Stimulated activated CD4-positive, alpha-beta T cell treated with anti-CD3 and anti-CD28 coated beads, Interleukin-12 subunit alpha, Interleukin-12 subunit beta, amount 100 ng/mL, for 4 hours (primary cell): Measurements from ENCODE around the gene FBRSL1.
"Not testable (repeated sequence)": the region's sequence is repeated elsewhere in the genome, so short reads cannot be mapped to it uniquely, and the experiment has no call there.

Experiments used
- DNase-seq: peaks from one replicate; pipeline ENCODE4 v3.0.0-alpha.2; 2020

The FBRSL1 gene

DNA sequence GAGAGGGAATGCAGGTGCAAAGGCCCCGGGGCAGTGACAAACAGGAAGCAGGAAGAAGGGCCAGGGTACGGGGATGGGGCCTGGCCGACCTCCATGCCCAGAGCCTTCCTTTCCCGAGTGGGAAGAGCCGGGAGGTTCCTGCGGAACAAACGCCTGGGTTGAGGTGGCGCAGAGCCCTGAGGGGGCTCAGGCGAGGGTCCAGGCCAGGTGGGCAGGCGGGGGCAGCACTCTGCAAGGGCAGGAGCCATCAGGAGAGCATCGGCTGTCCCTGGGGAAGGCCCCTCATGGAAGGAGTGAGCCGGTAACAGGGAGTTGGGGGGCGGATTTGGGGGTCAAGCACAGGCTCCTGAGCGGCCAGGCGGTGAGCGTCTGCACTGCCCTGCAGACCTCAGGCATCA, 18.1 kb upstream of the FBRSL1 start:
- DNase-seq = no peak

- DNase-seq = no peak
Observed at GRCh38 chr12:132472386-132472785, 17.6 kb upstream of the FBRSL1 start.

DNA sequence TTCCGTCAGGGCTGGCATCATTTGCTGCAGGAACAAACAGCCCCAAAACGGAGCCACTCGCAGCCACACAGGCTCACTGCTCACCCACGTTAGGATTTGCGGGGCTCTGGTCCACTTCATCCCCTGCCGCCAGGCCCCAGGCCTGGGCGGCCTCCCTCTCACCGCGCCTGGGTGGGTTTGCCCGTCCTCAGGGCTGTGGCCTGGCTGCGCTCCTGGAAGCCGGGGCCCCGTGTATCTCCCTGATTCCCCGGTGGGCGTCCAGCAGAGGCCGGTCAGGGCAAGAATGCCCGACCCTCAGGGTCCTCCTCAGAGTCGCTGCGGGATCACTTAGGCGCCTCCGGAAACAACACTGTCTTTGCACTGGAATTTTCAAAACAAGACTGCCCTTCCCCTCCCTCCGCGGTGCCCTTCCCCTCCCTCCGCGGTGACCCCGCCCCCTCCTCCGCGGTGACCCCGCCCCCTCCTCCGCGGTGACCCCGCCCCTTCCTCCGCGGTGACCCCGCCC, 15.7 kb upstream of the FBRSL1 start:
- no peak for DNase-seq

- DNase-seq = not testable (repeated sequence)
Observed at GRCh38 chr12:132474799-132475303, 15.1 kb upstream of the FBRSL1 start.

DNA sequence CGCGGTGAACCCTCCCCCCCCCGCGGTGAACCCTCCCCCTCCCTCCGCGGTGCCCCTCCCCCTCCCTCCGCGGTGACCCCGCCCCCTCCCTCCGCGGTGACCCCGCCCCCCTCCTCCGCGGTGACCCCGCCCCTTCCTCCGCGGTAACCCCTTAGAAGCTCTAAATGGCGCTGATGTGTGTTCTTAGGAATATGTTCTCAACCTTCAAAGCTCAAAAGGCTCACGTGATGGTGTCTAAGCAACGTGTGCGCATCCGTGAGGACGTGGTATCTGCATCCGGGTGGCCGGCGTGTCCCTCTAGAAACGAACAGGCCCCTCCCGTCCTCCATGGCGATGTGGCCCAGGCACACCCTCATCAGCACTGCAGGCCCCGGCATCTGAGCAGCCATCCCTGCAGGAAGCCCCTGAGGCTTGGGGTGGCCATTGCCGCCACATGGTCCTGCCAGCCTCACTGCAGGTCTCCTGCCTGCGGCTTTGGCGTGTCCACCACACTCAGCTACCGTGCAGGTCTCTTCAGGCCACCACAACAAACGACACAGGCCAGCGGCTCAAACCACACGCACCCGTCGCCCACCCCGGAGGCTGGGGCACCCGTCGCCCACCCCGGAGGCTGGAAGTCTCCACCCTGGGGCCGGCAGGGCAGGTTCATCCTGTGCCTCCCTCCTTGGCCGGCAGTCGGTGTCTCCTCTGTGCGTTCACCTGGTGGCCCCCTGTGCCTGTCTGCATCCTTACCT, 14.5 kb upstream of the FBRSL1 start:
- no peak for DNase-seq

- no peak for DNase-seq
Observed at GRCh38 chr12:132476038-132476414, 13.9 kb upstream of the FBRSL1 start.

DNA sequence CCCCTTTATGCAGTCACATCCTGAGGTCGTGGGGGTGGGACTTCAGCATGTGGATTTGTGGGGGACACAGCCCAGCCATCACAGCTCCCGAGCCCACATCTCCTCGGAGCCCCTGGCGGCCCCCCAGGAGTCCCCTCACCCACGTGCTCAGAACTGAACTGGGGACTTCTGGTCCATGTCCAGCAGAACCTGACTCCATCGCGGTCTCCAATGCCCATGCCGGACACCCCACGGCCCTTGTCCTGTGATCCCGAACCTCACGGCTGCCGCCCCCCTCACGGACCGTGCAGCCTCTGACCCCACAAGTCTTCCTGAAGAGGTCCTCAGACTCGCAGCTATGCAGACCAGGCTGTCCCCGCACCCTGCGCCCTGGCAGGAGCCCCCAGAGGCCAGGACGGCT, 13.5 kb upstream of the FBRSL1 start:
- DNase-seq = no peak

DNA sequence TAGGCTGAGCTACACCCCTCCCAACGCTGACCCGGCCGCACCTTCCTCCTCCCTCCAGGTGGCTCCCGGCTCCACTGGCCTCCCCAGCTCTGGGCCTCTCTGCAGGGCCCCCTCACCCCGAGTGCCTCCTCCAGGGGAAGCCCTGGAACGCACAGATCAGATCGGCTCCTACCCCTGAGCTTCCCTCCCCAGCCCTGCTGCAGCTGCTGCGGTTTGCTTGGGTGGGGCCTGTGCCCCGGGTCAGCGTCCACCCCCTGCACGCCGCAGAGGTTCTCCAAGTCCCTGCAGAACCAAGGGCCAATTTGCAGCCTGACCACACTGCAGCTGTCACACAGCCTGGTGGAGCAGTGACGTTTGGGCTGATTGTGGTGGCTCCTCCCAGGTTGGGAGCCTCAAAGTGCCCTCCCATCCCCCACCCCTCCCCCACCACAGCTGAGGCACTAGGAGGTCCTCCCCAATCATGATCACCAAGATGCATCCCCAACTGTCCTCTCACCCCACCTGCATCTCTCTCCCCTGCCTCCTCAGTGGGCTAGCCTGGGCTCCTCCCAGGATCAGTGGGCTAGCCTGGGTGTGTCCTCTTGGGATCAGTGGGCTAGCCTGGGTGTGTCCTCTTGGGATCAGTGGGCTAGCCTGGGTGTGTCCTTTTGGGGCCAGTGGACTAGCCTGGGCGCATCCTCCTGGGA, 12.8 kb upstream of the FBRSL1 start:
- DNase-seq = no peak

DNA sequence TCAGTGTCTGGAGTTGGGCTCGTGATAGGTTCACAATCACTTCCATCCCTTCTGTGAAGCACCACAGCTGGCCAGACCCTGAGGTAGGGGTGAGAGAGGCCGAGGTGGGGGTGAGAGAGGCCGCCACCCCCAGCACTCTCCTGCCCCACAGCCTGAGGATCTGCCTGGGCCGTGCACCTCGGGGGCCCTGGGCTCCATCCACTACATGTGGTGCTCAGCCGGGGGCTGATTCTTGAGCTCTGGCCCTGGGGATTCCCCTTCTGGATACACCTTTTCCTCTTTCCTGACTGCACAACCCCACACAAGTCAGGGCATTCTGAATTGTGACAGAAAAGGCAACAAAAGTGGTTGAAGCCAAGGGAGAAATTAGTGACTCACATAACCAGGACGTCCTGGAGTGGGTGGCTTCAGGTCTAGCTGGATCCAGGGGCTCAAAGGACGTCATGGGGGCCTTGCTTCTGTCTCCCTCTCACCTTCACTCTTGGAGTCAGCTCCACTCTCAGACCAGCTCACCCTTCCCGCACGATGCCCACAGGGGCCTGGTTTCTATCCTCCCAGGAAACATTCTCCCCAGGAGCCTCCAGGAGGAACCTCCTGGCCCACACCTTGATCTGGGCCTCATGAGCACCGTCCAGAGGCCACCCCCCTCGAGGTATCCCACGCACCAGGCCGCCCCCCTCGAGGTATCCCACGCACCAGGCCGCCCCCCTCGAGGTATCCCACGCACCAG, 12.1 kb upstream of the FBRSL1 start:
- DNase-seq = no peak

- no peak for DNase-seq
Observed at GRCh38 chr12:132478433-132478803, 11.5 kb upstream of the FBRSL1 start.

- no peak for DNase-seq
Observed at GRCh38 chr12:132478845-132479244, 11.1 kb upstream of the FBRSL1 start.

DNA sequence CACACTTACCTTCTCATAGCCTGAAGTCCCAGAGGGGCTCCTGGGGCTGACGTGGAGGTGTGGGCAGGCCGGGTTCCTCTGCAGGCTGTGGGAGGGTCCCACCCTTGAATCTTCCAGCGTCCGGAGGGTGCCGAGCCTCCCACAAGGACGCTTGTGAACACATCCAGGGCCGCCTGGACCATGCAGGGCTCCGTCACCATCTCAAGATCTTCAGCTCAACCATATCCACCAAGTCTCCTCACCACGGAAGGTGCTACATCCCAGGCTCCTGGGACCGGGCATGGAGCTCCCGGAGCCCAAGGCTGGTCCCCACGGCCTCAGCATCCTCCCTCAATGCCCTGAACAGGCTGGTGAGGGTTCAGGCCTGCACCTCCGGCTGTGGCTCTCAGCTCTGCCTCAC, 10.7 kb upstream of the FBRSL1 start:
- DNase-seq = no peak

GRCh38 chr12:132479938-132480622, 9.9 kb upstream of the FBRSL1 start:
- no peak for DNase-seq

DNA sequence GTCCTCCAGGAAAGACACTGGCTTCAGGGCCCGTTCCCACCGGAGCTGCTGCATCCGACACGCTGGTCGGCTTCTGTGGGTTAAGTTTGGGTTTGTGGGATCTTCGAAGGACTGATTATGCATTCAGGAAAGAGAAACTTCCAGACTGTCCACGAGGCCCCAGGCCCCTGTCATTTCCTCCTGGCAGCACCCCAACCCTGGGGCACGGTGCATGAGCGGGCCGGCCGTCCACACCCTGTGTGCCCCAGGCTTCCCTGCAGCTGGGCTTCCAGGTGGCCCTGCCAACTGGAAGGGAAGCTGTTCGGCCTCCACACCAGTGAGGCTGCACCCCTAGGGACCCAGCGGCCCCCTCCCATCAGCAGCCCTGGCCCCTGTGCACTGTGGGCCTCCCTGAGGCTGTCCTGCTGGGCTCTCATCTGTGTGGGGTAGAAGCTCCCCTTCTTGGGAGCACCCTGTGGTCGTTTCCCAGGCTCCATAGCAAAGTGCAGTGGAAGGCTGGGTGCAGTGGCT, 9.3 kb upstream of the FBRSL1 start:
- DNase-seq = no peak

DNA sequence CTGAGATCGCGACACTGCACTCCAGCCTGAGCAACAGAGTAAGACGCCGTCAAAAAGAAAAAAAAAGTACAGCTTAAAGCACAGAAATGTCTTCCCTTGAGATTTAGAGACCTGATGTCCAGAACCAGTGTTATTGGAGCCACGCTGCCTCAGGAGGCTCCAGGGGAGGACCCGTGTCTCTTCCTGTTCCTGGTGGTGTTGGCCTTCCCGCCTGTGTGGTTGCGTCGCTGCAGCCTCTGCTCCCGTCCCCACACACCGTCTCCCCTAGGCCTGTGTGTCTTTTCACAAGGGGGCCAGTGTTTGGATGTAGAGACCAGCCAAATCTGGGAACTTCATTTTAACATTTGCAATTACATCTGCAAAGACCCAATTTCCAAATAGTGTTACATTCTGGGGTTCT, 8.6 kb upstream of the FBRSL1 start:
- no peak for DNase-seq

- no peak for DNase-seq
Observed at GRCh38 chr12:132481771-132482745, 7.9 kb upstream of the FBRSL1 start.

GRCh38 chr12:132482771-132483170, 7.2 kb upstream of the FBRSL1 start:
- no peak for DNase-seq

GRCh38 chr12:132483208-132483607, 6.7 kb upstream of the FBRSL1 start:
- no peak for DNase-seq

DNA sequence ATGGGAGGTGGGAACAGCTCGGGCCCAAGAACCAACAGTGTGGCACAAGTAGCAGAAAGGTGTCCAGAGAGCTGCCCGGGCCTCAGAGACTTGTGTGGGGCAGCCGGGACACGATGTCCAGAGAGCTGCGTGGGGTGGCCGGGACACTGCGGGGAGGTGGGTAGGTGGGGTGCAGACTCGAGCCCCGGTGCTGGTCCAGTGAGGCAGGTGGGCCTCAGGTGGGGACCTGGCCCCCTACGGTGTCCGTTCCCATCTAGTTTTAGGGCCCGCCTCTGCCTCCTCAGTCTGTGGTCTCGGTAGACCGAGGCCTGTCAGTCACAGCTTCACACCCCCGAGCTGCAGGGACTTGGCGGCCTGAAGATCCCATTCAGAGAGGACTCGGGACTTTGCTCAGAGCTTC, 6.3 kb upstream of the FBRSL1 start:
- no peak for DNase-seq

DNA sequence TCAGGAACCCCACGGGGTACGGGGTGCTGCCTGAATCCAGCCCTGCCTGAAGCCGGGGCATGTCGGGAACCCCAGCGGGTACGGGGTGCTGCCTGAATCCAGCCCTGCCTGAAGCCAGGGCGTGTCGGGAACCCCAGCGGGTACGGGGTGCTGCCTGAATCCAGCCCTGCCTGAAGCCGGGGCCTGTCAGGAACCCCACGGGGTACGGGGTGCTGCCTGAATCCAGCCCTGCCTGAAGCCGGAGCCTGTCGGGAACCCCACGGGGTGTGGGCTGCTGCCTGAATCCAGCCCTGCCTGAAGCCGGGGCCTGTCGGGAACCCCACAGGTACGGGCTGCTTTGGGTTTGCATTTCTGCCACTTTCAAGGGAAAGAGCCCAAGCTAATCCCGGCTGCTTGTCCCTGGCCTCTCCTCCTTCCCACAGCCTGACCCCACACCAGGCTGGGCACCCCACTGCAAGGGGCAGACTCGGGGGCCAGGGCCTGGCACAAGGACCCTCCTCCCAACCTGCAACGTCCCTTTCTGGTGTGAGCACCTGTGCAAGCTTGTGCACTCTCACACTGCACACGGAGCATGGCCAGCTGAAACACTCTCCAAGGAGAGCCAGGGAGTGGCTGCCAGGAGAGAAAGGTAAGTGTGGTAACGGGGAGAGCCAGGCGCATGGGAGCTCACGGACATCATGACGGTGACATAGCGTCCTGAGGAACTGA, 5.6 kb upstream of the FBRSL1 start:
- DNase-seq = no peak

DNA sequence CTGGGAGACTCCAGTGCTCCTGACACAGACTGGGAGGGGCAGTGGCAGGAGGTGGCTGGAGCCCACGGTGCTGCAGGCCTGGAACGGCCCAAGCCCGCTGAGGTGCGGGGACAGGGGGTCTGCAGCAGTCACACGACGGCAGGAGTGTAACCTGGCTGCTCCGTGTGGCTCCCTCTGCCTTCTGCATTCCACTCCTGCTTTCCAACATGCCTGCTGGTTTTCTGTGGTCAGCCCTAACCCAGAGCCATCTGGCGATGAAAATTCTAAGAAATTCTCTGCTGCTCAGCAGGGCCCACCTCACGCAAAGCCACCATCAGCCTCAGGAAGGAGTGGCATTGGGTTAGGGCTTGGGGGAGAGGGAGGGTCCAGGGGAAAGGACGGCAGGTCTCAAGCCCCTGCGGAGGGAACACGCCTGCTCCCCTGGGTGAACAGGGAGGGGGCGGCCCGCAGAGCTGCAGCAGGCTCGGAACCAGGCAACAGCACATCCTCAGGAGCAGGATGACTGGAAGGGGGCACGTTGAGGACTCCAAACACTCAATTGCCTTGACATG, 5.0 kb upstream of the FBRSL1 start:
- DNase-seq = no peak
